Measurements from ENCODE around the gene LYPD1.

DNA sequence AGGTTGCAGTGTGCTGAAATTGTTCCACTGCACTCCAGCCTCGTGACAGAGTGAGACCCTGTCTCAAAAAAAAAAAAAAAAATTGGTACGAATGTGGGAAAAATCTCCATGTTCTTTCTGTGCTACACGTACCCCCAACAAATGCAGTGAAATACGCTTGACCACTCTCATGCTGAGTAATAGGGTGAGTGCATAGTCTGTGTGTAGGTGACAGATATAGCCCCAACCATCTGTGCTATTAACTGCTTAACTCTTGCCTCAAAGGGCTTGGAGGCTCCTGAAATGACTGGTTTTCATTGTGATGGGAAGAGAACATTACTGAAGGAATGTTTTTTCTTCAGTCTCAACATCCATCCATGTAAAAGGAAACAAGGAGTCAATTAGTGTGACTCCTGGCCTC is 15.7 kb downstream of the LYPD1 start:
- TF ChIP-seq, protein P1, sequence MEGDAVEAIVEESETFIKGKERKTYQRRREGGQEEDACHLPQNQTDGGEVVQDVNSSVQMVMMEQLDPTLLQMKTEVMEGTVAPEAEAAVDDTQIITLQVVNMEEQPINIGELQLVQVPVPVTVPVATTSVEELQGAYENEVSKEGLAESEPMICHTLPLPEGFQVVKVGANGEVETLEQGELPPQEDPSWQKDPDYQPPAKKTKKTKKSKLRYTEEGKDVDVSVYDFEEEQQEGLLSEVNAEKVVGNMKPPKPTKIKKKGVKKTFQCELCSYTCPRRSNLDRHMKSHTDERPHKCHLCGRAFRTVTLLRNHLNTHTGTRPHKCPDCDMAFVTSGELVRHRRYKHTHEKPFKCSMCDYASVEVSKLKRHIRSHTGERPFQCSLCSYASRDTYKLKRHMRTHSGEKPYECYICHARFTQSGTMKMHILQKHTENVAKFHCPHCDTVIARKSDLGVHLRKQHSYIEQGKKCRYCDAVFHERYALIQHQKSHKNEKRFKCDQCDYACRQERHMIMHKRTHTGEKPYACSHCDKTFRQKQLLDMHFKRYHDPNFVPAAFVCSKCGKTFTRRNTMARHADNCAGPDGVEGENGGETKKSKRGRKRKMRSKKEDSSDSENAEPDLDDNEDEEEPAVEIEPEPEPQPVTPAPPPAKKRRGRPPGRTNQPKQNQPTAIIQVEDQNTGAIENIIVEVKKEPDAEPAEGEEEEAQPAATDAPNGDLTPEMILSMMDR (IDR thresholded peaks at IDR 0.05) = no peak
- TF ChIP-seq JUNB (IDR thresholded peaks at IDR 0.05) = no peak
- no peak for TF ChIP-seq SMC3 (IDR thresholded peaks at IDR 0.05)
- TF ChIP-seq, protein P2, sequence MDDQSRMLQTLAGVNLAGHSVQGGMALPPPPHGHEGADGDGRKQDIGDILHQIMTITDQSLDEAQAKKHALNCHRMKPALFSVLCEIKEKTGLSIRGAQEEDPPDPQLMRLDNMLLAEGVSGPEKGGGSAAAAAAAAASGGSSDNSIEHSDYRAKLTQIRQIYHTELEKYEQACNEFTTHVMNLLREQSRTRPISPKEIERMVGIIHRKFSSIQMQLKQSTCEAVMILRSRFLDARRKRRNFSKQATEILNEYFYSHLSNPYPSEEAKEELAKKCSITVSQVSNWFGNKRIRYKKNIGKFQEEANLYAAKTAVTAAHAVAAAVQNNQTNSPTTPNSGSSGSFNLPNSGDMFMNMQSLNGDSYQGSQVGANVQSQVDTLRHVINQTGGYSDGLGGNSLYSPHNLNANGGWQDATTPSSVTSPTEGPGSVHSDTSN (IDR thresholded peaks at IDR 0.05) = no peak
- TF ChIP-seq CHD2 (IDR thresholded peaks at IDR 0.05; ENCODE audit: low read length, partially characterized antibody) = no peak
- no peak for TF ChIP-seq RARB (CRISPR knock-in tag; IDR thresholded peaks at IDR 0.05)
- TF ChIP-seq ESRRA (IDR thresholded peaks at IDR 0.05; ENCODE audit: borderline replicate concordance, low read length) = no peak
- TF ChIP-seq KDM1A (IDR thresholded peaks at IDR 0.05; ENCODE audit: low read depth) = no peak
- no peak for TF ChIP-seq EP300 (IDR thresholded peaks at IDR 0.05)
- TF ChIP-seq POLR2AphosphoS2 (conservative IDR thresholded peaks at IDR 0.05; ENCODE audit: low read length) = no peak
- no peak for TF ChIP-seq POLR2A (IDR thresholded peaks at IDR 0.05; ENCODE audit: low read length)

All from A549 (cell line).